ENCODE data around the gene MUC4. TPM values are rescaled to one million over a fixed set of nuclear protein-coding genes. Genes with fewer than 3 reads are reported as not detected.
"Not testable (repeated sequence)": the region's sequence is repeated elsewhere in the genome, so short reads cannot be mapped to it uniquely, and the experiment has no call there.

The MUC4 gene
- total RNA-seq, 2 donors from 2014 or later, result 0.19 to 0.28 TPM

DNA sequence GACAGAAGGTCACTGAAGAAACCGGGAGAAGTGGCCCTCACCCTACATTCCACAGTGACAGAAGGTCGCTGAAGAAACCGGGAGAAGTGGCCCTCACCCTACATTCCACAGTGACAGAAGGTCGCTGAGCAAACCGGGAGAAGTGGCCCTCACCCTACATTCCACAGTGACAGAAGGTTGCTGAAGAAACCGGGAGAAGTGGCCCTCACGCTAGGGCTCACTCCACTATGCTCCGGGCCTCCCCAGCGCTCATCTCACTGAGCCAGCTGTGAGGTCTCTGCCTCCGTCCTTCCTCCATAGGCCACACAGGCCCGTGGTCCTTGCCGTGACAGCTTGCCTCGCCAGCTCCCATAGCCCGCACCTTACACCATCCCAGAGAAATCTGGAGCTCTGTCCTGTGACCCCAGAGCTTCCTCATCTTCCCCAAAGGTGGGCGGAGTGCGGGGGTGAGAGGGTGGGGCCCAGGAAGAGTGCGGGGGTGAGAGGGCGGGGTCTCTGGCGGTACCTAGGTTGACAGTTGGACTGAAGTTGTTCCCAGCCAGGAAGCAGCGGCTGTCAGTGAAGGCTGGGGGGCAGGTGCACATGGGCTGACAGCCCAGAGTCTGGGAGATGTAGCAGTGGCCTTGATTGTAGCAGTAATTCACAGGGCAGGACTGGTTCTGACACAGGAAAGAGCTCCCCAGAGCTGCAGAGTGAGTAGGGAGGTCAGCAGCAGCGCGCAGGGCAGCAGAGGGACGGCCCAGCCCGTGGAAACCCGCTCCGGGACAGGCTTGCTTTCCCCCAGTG lies 59.0 kb downstream of the MUC4 start:
- Mint-ChIP-seq H3K27me3 (peaks cover under 1 to 11% of the 10 kb centered on the region in 2 donors), H3K36me3 (no peaks in the 10 kb centered on the region), H3K9me3 (no peaks in the 10 kb centered on the region), H3K4me1 (ENCODE audit: low read depth in 2 of 2) (peaks cover 30 to 49% of the 10 kb centered on the region in 2 donors), H3K4me3 (no peak overlapping the region), H3K27ac (peak overlapping the region in 1 of 2 donors; percentile 69)
- ATAC-seq (no peak), DNase-seq (ENCODE audit: low spot score) (no peak)

- peaks cover 0 to 7% of the 10 kb centered on the region in 2 donors for H3K27me3 Mint-ChIP-seq
- DNase-seq (ENCODE audit: low spot score) (no peak), ATAC-seq (no peak)
- peaks cover 30 to 45% of the 10 kb centered on the region in 2 donors for H3K4me1 Mint-ChIP-seq (ENCODE audit: low read depth in 2 of 2)
- H3K36me3 Mint-ChIP-seq, result no peaks in the 10 kb centered on the region
- H3K9me3 Mint-ChIP-seq, result no peaks in the 10 kb centered on the region
- H3K27ac Mint-ChIP-seq, result no peak overlapping the region
- H3K4me3 Mint-ChIP-seq, result no peak overlapping the region
Measured at GRCh38 chr3:195752066-195752465, 59.7 kb downstream of the MUC4 start.

- no peak for DNase-seq (ENCODE audit: low spot score)
- no peak for ATAC-seq
- Mint-ChIP-seq H3K27me3 (peaks cover 0 to 5% of the 10 kb centered on the region in 2 donors), H3K27ac (no peak overlapping the region), H3K36me3 (no peaks in the 10 kb centered on the region), H3K4me3 (no peak overlapping the region), H3K9me3 (no peaks in the 10 kb centered on the region), H3K4me1 (ENCODE audit: low read depth in 2 of 2) (peaks cover 27 to 40% of the 10 kb centered on the region in 2 donors)
Measured at GRCh38 chr3:195751560-195751959, 60.2 kb downstream of the MUC4 start.

- H3K4me3 Mint-ChIP-seq, result no peak overlapping the region
- no peaks in the 10 kb centered on the region for H3K9me3 Mint-ChIP-seq
- ATAC-seq (no peak), DNase-seq (ENCODE audit: low spot score) (no peak)
- H3K4me1 Mint-ChIP-seq (ENCODE audit: low read depth in 2 of 2), result peaks cover 23 to 35% of the 10 kb centered on the region in 2 donors
- H3K27ac Mint-ChIP-seq, result no peak overlapping the region
- peaks cover under 1 to 9% of the 10 kb centered on the region in 2 donors for H3K27me3 Mint-ChIP-seq
- no peaks in the 10 kb centered on the region for H3K36me3 Mint-ChIP-seq
Measured at GRCh38 chr3:195750797-195751520, 60.8 kb downstream of the MUC4 start.

- H3K27ac Mint-ChIP-seq, result peak overlapping the region in 1 of 2 donors; percentile 24
Measured at GRCh38 chr3:195749101-195749500, 62.6 kb downstream of the MUC4 start.

GRCh38 chr3:195748661-195749060 lies 63.1 kb downstream of the MUC4 start:
- H3K9me3 Mint-ChIP-seq, result no peaks in the 10 kb centered on the region
- H3K36me3 Mint-ChIP-seq, result no peaks in the 10 kb centered on the region
- H3K27me3 Mint-ChIP-seq, result peaks cover 3 to 20% of the 10 kb centered on the region in 2 donors
- H3K4me1 Mint-ChIP-seq (ENCODE audit: low read depth in 2 of 2), result peaks cover 11 to 17% of the 10 kb centered on the region in 2 donors
- DNase-seq (ENCODE audit: low spot score), result no peak
- ATAC-seq, result no peak
- peak overlapping the region; percentile 48 for H3K4me3 Mint-ChIP-seq
- peak overlapping the region in 1 of 2 donors; percentile 24 for H3K27ac Mint-ChIP-seq

More at GRCh38 chr3:195749101-195749500, 62.6 kb downstream of the MUC4 start:
- Mint-ChIP-seq H3K4me1 (ENCODE audit: low read depth in 2 of 2) (peaks cover 11 to 21% of the 10 kb centered on the region in 2 donors), H3K27me3 (peaks cover 3 to 19% of the 10 kb centered on the region in 2 donors)
- not testable (repeated sequence) for H3K4me3 Mint-ChIP-seq; DNase-seq (ENCODE audit: low spot score); ATAC-seq; H3K9me3 Mint-ChIP-seq; H3K36me3 Mint-ChIP-seq

DNA sequence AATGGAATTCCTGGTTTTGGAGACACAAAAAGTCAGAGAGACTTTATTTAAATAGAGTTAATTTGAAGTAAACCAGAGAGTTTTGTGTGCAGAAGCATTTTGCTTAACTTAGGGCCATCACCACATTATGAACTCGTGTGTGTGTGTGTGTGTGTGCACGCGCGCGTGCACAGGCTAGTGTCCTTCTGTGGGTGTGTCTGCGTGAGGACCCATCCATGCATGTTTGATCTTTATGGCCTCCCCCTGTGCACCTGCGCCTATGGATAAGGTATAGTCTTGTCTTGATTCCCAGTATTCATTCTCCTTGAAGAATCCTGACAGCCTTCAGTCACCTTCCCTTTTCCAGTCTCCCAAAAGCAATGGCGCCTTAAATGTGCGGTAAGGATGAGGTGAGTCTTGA lies 65.0 kb downstream of the MUC4 start:
- Mint-ChIP-seq H3K9me3 (no peaks in the 10 kb centered on the region), H3K4me3 (no peak overlapping the region), H3K4me1 (ENCODE audit: low read depth in 2 of 2) (peaks cover 9 to 11% of the 10 kb centered on the region in 2 donors), H3K27ac (peak overlapping the region in 1 of 2 donors; percentile 10), H3K27me3 (peaks cover 3 to 28% of the 10 kb centered on the region in 2 donors), H3K36me3 (no peaks in the 10 kb centered on the region)
- DNase-seq (ENCODE audit: low spot score) (no peak), ATAC-seq (no peak)

- peaks cover 3 to 28% of the 10 kb centered on the region in 2 donors for H3K27me3 Mint-ChIP-seq
- no peaks in the 10 kb centered on the region for H3K9me3 Mint-ChIP-seq
- peaks cover 7 to 11% of the 10 kb centered on the region in 2 donors for H3K4me1 Mint-ChIP-seq (ENCODE audit: low read depth in 2 of 2)
- H3K36me3 Mint-ChIP-seq, result no peaks in the 10 kb centered on the region
- DNase-seq (ENCODE audit: low spot score) (no peak), ATAC-seq (no peak)
- H3K4me3 Mint-ChIP-seq, result no peak overlapping the region
- no peak overlapping the region for H3K27ac Mint-ChIP-seq
Measured at GRCh38 chr3:195746346-195746745, 65.4 kb downstream of the MUC4 start.

- ATAC-seq (no peak), DNase-seq (ENCODE audit: low spot score) (no peak)
- H3K27me3 Mint-ChIP-seq, result peaks cover 3 to 28% of the 10 kb centered on the region in 2 donors
- peaks cover 6 to 11% of the 10 kb centered on the region in 2 donors for H3K4me1 Mint-ChIP-seq (ENCODE audit: low read depth in 2 of 2)
- H3K36me3 Mint-ChIP-seq, result no peaks in the 10 kb centered on the region
- H3K9me3 Mint-ChIP-seq, result no peaks in the 10 kb centered on the region
- no peak overlapping the region for H3K4me3 Mint-ChIP-seq
- H3K27ac Mint-ChIP-seq, result no peak overlapping the region
Measured at GRCh38 chr3:195744437-195744836, 67.3 kb downstream of the MUC4 start.

DNA sequence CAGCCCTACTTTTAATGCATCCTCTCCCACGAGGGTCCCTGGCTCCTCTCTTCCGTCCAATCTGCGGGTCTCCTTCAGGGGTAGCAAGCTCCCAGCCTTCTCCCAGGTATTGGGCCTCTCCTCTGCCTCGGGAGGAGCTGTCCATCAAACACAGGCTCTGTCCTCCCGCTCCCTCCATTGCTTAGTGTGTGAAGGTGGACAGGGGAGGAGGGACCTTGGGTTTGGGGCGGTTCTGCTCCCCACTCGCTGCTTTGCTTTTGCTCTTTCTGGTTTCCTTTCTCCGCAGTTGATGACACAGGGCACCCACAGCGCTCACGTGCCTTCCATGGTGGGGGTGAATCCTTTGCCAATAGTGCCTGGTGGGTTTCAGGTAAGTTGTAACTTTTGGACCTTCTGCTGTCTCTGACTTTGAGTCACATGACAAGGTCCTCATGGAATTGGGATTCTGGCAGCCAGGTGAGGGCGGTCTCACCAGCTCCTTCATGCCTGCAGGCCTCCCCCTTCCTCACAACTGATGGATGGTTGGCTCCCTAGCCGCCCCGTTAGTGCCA lies 72.1 kb downstream of the MUC4 start:
- ATAC-seq (no peak), DNase-seq (ENCODE audit: low spot score) (no peak)
- H3K4me3 Mint-ChIP-seq, result no peak overlapping the region
- H3K27ac Mint-ChIP-seq, result no peak overlapping the region
- no peaks in the 10 kb centered on the region for H3K9me3 Mint-ChIP-seq
- no peaks in the 10 kb centered on the region for H3K4me1 Mint-ChIP-seq (ENCODE audit: low read depth in 2 of 2)
- H3K27me3 Mint-ChIP-seq, result peaks cover 0 to 14% of the 10 kb centered on the region in 2 donors
- no peaks in the 10 kb centered on the region for H3K36me3 Mint-ChIP-seq

GRCh38 chr3:195738274-195739044 lies 73.3 kb downstream of the MUC4 start:
- peak in 1 of 2 donors; percentile 14 for ATAC-seq
- Mint-ChIP-seq H3K27ac (no peak overlapping the region), H3K9me3 (no peaks in the 10 kb centered on the region), H3K27me3 (peaks cover 0 to 8% of the 10 kb centered on the region in 2 donors), H3K4me1 (ENCODE audit: low read depth in 2 of 2) (no peaks in the 10 kb centered on the region), H3K36me3 (no peaks in the 10 kb centered on the region), H3K4me3 (no peak overlapping the region)
- DNase-seq (ENCODE audit: low spot score), result no peak

DNA sequence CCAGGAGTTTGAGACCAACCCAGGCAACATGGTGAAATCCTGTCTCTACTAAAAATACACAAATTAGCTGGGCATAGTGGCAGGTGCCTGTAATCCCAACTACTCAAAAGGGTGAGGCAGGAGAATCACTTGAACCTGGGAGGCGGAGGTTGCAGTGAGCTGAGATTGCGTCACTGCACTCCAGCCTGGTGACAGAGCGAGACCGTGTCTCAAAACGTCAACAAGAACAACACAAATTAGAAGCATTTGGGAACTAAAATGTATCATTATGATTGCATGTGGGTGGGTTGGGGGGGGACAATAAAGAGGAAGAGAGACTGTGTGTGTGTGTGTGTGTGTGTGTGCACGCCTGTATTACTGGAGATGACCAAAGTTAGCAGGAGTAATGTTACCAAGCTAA lies 73.9 kb downstream of the MUC4 start:
- DNase-seq (ENCODE audit: low spot score); H3K27ac Mint-ChIP-seq; H3K4me1 Mint-ChIP-seq (ENCODE audit: low read depth in 2 of 2); H3K4me3 Mint-ChIP-seq; H3K36me3 Mint-ChIP-seq; H3K27me3 Mint-ChIP-seq; ATAC-seq; H3K9me3 Mint-ChIP-seq: not testable (repeated sequence)

DNA sequence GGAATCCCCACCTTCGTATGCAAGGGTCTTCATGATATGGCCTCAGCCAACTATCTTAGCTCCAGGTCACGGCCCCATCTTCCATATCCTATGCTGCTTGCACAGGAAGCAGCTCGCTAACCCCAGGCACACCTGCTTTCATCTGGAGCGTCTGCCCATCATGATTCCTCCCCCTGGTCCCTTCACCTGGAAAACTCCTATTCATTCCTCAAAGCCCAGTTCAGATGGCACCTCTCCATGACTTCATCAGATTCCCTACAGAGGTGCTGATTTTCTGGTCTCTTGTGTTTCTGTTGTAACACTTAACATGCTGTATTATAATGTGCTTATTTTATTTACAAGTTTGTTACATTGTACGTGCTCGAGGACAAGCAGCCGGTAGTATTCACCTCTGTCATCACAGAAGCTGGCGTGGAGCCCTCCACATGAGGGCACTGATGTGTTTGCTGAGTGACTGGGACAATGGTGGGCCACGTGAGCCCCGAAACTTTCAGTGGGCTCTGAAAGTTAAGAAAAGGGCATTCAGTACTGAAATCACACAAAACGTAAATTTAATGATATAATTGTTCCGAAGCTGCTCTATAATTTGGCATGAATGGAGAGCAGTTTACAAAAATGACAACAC lies 74.8 kb downstream of the MUC4 start:
- ATAC-seq, result no peak
- Mint-ChIP-seq H3K9me3 (no peaks in the 10 kb centered on the region), H3K27me3 (no peaks in the 10 kb centered on the region), H3K27ac (no peak overlapping the region), H3K36me3 (no peaks in the 10 kb centered on the region), H3K4me3 (no peak overlapping the region), H3K4me1 (ENCODE audit: low read depth in 2 of 2) (no peaks in the 10 kb centered on the region)
- DNase-seq (ENCODE audit: low spot score), result no peak
